Smooth muscle cell (in vitro differentiated cells): ENCODE data around the gene MAML3. TPM values are rescaled to one million over a fixed set of nuclear protein-coding genes. Genes with fewer than 3 reads are reported as not detected.

Experiments used
- DNase-seq: peaks from one replicate; lab custom pipeline; 2025; ENCODE audit not compliant: unreplicated experiment; lab: John Stamatoyannopoulos, UW
- H2AFZ ChIP-seq: fragments of 200-600 bp; sonication (generic); 2 replicates; pipeline ENCODE4 v1.6.0; 2016; ENCODE audit warnings: antibody characterized with exemption, low read depth, mild to moderate bottlenecking
- H3F3A ChIP-seq: fragments of 200-600 bp; sonication (generic); 2 replicates; pipeline ENCODE4 v1.6.0; 2017; ENCODE audit warnings: antibody characterized with exemption, low read depth
- H3K27ac ChIP-seq: fragments of 200-600 bp; sonication (generic); 2 replicates; pipeline ENCODE4 v1.5.1; 2016; ENCODE audit warnings: low read depth, mild to moderate bottlenecking
- H3K27me3 ChIP-seq: fragments of 200-600 bp; sonication (generic); 2 replicates; pipeline ENCODE4 v1.6.1; 2016; ENCODE audit warnings: low read depth, mild to moderate bottlenecking
- H3K36me3 ChIP-seq: fragments of 200-600 bp; sonication (generic); 2 replicates; pipeline ENCODE4 v1.5.1; 2016; ENCODE audit warnings: low read depth
- H3K4me1 ChIP-seq: fragments of 200-600 bp; sonication (generic); 2 replicates; pipeline ENCODE4 v1.5.1; 2016; ENCODE audit warnings: low read depth
- H3K4me2 ChIP-seq: fragments of 200-600 bp; sonication (generic); 2 replicates; pipeline ENCODE4 v1.6.0; 2016; ENCODE audit warnings: mild to moderate bottlenecking
- H3K4me3 ChIP-seq: fragments of 200-600 bp; sonication (generic); 2 replicates; pipeline ENCODE4 v1.5.1; 2016; ENCODE audit warnings: mild to moderate bottlenecking
- H3K79me2 ChIP-seq: fragments of 200-600 bp; sonication (generic); 2 replicates; pipeline ENCODE4 v1.6.0; 2016; ENCODE audit warnings: low read depth, mild to moderate bottlenecking
- H3K9ac ChIP-seq: fragments of 200-600 bp; sonication (generic); 2 replicates; pipeline ENCODE4 v1.6.0; 2016; ENCODE audit warnings: low read depth
- H3K9me3 ChIP-seq: fragments of 200-600 bp; sonication (generic); replicated peaks from 2 replicates; pipeline ENCODE4 v1.5.1; 2016; ENCODE audit warnings: low read depth
- H4K20me1 ChIP-seq: fragments of 200-600 bp; sonication (generic); 2 replicates; pipeline ENCODE4 v1.6.0; 2016; ENCODE audit warnings: low read depth
- CTCF ChIP-seq: fragments of 200-600 bp; sonication (generic); IDR thresholded peaks from 2 replicates; pipeline ENCODE4 v1.5.1; 2017; ENCODE audit warnings: borderline replicate concordance, mild to moderate bottlenecking, antibody characterized with exemption; ENCODE audit not compliant: insufficient read depth, poor library complexity, severe bottlenecking
- WGBS: methylation state at CpG from one replicate; pipeline ENCODE4 v1.1.7; 2016; ENCODE audit warnings: low lambda C conversion rate; 5-methylcytosine and 5-hydroxymethylcytosine counted together
- polyA plus RNA-seq: library from polyadenylated mRNA; unstranded; fragments of >200 nt; fragmentation: Nextera tagmentation; extraction: Ambion mirVana; gene quantifications from 2 replicates; pipeline ENCODE4 v1.2.1, GENCODE V29; 2016
- total RNA-seq: library from RNA; depleted of rRNA; stranded (reverse); fragments of >200 nt; gene quantifications from 2 replicates; pipeline ENCODE4 v1.2.3, GENCODE V29; 2014

Gene MAML3
- total and polyA plus RNA-seq, 2 experiments from 2014 or later: 4.9 to 12.6 TPM

GRCh38 chr4:140071806-140072205 lies 82.2 kb downstream of the MAML3 start:
- H3K79me2 ChIP-seq: peaks cover 63% of the 10 kb centered on the region
- no peak overlapping the region for H2AFZ ChIP-seq
- TF ChIP-seq CTCF: no peak
- no peaks in the 10 kb centered on the region for H4K20me1 ChIP-seq
- no peak for DNase-seq
- no peaks in the 10 kb centered on the region for H3K9me3 ChIP-seq
- H3K27me3 ChIP-seq: no peaks in the 10 kb centered on the region
- no peak overlapping the region for H3K4me3 ChIP-seq
- H3K27ac ChIP-seq: peak overlapping the region; percentile 95
- H3K9ac ChIP-seq: peak overlapping the region; percentile 54
- 14% methylated on average over 3 of the region's 3 CpGs for WGBS
- no peaks in the 10 kb centered on the region for H3K36me3 ChIP-seq
- peak overlapping the region; percentile 71 for H3K4me2 ChIP-seq
- H3K4me1 ChIP-seq: peaks cover 28% of the 10 kb centered on the region
- peaks cover 25% of the 10 kb centered on the region for H3F3A ChIP-seq

GRCh38 chr4:140070973-140071372 lies 83.0 kb downstream of the MAML3 start:
- H2AFZ ChIP-seq: no peak overlapping the region
- no peak overlapping the region for H3K4me3 ChIP-seq
- H4K20me1 ChIP-seq: no peaks in the 10 kb centered on the region
- no peaks in the 10 kb centered on the region for H3K27me3 ChIP-seq
- 78% methylated on average over 6 of the region's 6 CpGs for WGBS
- TF ChIP-seq CTCF: no peak
- H3F3A ChIP-seq: peaks cover 26% of the 10 kb centered on the region
- peak overlapping the region; percentile 71 for H3K4me2 ChIP-seq
- peaks cover 60% of the 10 kb centered on the region for H3K79me2 ChIP-seq
- no peak for DNase-seq
- H3K27ac ChIP-seq: peak overlapping the region; percentile 95
- H3K9ac ChIP-seq: peak overlapping the region; percentile 54
- H3K36me3 ChIP-seq: no peaks in the 10 kb centered on the region
- peaks cover 28% of the 10 kb centered on the region for H3K4me1 ChIP-seq
- H3K9me3 ChIP-seq: no peaks in the 10 kb centered on the region

- DNase-seq: no peak
- Histone ChIP-seq H3K9ac (peak overlapping the region; percentile 37), H3K9me3 (no peaks in the 10 kb centered on the region), H3K4me1 (peaks cover 32% of the 10 kb centered on the region), H3K4me2 (peak overlapping the region; percentile 71), H3K27me3 (no peaks in the 10 kb centered on the region), H3K27ac (peak overlapping the region; percentile 95), H4K20me1 (no peaks in the 10 kb centered on the region), H3K36me3 (no peaks in the 10 kb centered on the region), H3K4me3 (no peak overlapping the region), H3F3A (peaks cover 32% of the 10 kb centered on the region), H2AFZ (no peak overlapping the region), H3K79me2 (peaks cover 54% of the 10 kb centered on the region)
- 87% methylated on average over 2 of the region's 2 CpGs for WGBS
- no peak for TF ChIP-seq CTCF
Observed at GRCh38 chr4:140070366-140070765, 83.6 kb downstream of the MAML3 start.

DNA sequence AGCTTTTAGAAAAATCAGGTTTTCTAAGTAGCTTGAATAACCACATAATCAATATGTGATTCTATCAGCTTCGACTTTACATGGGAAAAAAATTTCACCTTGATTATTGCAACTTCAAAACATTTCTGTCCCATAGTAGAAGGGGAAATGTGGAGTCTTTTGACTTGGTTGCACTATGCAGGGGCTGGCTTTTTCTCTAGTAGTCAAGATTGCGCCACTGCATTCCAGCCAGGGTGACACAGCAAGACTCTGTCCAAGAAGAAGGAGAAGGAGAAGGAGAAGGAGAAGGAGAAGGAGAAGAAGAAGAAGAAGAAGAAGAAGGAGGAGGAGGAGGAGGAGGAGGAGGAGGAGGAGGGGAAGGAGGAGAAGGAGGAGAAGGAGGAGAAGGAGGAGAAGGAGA lies 84.9 kb downstream of the MAML3 start:
- WGBS: 68% methylated on average over 2 of the region's 2 CpGs
- H4K20me1 ChIP-seq: no peaks in the 10 kb centered on the region
- H2AFZ ChIP-seq: no peak overlapping the region
- no peak for DNase-seq
- H3K79me2 ChIP-seq: peaks cover 50% of the 10 kb centered on the region
- peaks cover 32% of the 10 kb centered on the region for H3K4me1 ChIP-seq
- no peak overlapping the region for H3K9ac ChIP-seq
- TF ChIP-seq CTCF: no peak
- no peaks in the 10 kb centered on the region for H3K36me3 ChIP-seq
- H3K9me3 ChIP-seq: no peaks in the 10 kb centered on the region
- H3K27me3 ChIP-seq: no peaks in the 10 kb centered on the region
- peaks cover 35% of the 10 kb centered on the region for H3F3A ChIP-seq
- H3K27ac ChIP-seq: peak overlapping the region; percentile 95
- H3K4me2 ChIP-seq: peak overlapping the region; percentile 71
- H3K4me3 ChIP-seq: no peak overlapping the region
